Ascending aorta (tissue), 2 donors: ENCODE data around the gene UIMC1. TPM values are rescaled to one million over a fixed set of nuclear protein-coding genes. Genes with fewer than 3 reads are reported as not detected.
A peak's percentile ranks its signal among the peaks of the same experiment; 100 is the strongest.

Experiments used
- DNase-seq, 2 donors: peaks; one replicate each; pipeline ENCODE4 v3.0.0-alpha.2; 2019; ENCODE audit warnings: low spot score in 2 of 2
- H3K27ac ChIP-seq, 2 donors: fragments of 200-600 bp; sonication (generic); one replicate each; pipeline ENCODE4 v1.5.1; 2016 to 2017; ENCODE audit warnings: mild to moderate bottlenecking in 1 of 2
- H3K27me3 ChIP-seq: fragments of 200-600 bp; sonication (generic); one replicate; pipeline ENCODE4 v1.5.1; 2017
- H3K36me3 ChIP-seq, 2 donors: fragments of 200-600 bp; sonication (generic); one replicate each; pipeline ENCODE4 v1.5.1; 2016
- H3K4me1 ChIP-seq, 2 donors: fragments of 200-600 bp; sonication (generic); one replicate each; pipeline ENCODE4 v1.5.1; 2016 to 2017; ENCODE audit warnings: mild to moderate bottlenecking in 1 of 2
- H3K4me3 ChIP-seq, 2 donors: fragments of 200-600 bp; sonication (generic); one replicate each; pipeline ENCODE4 v1.5.1; 2016 to 2017; ENCODE audit warnings: mild to moderate bottlenecking in 1 of 2
- H3K9me3 ChIP-seq, 2 donors: fragments of 200-600 bp; sonication (generic); one replicate each; pipeline ENCODE4 v1.5.1; 2016
- CTCF ChIP-seq, 3 experiments: fragments of 200-600 bp in 2 of 3; fragments of 450-650 bp in 1 of 3; sonication (generic) in 2 of 3; IDR thresholded peaks; one replicate each; pipeline ENCODE4 v1.5.1; 2016 to 2019; ENCODE audit warnings: antibody characterized with exemption in 3 of 3, mild to moderate bottlenecking in 1 of 3, moderate library complexity in 1 of 3
- intact Hi-C: fragments of 100-400 bp; cut with DNase I; formaldehyde crosslinking; loops from one replicate; pipeline ENCODE4 v1.15.1; 2023
- total RNA-seq: library from RNA; depleted of rRNA; stranded (reverse); fragments of >200 nt; gene quantifications from one replicate; pipeline ENCODE4 v1.1.0, GENCODE V29; 2016

The UIMC1 gene
- total RNA-seq, 1 donor from 2014 or later: 32.5 TPM

GRCh38 chr5:176902102-176902814 is 104.3 kb downstream of the UIMC1 start:
- Histone ChIP-seq H3K36me3 (peaks cover 30 to 51% of the 10 kb centered on the region in 2 donors), H3K27me3 (no peaks in the 10 kb centered on the region), H3K4me3 (no peak overlapping the region), H3K27ac (no peak overlapping the region), H3K9me3 (no peaks in the 10 kb centered on the region), H3K4me1 (no peaks in the 10 kb centered on the region)
- no peak for TF ChIP-seq CTCF (IDR thresholded peaks at IDR 0.05)
- peak in 1 of 2 donors; percentile 49 for DNase-seq
- intact Hi-C loops: no loop called here

- H3K9me3 ChIP-seq: no peaks in the 10 kb centered on the region
- no peak overlapping the region for H3K4me3 ChIP-seq
- no peaks in the 10 kb centered on the region for H3K4me1 ChIP-seq
- H3K36me3 ChIP-seq: peaks cover 22 to 43% of the 10 kb centered on the region in 2 donors
- intact Hi-C loops: no loop called here
- no peak for TF ChIP-seq CTCF (IDR thresholded peaks at IDR 0.05)
- no peaks in the 10 kb centered on the region for H3K27me3 ChIP-seq
- DNase-seq: peak in 1 of 2 donors; percentile 15
- H3K27ac ChIP-seq: no peak overlapping the region
Measured at GRCh38 chr5:176901260-176902101, 105.1 kb downstream of the UIMC1 start.

- peaks cover 15 to 36% of the 10 kb centered on the region in 2 donors for H3K36me3 ChIP-seq
- no peaks in the 10 kb centered on the region for H3K4me1 ChIP-seq
- no peaks in the 10 kb centered on the region for H3K9me3 ChIP-seq
- H3K27me3 ChIP-seq: no peaks in the 10 kb centered on the region
- TF ChIP-seq CTCF (IDR thresholded peaks at IDR 0.05): no peak
- DNase-seq: peak in 1 of 2 donors; percentile 25
- H3K4me3 ChIP-seq: no peak overlapping the region
- H3K27ac ChIP-seq: no peak overlapping the region
- intact Hi-C loops: no loop called here
Measured at GRCh38 chr5:176900780-176901204, 105.8 kb downstream of the UIMC1 start.

- no peak for TF ChIP-seq CTCF (IDR thresholded peaks at IDR 0.05)
Measured at GRCh38 chr5:176899946-176900779, 106.4 kb downstream of the UIMC1 start.

GRCh38 chr5:176899296-176899891 is 107.2 kb downstream of the UIMC1 start, which contains the start of gene HK3:
TSS of gene HK3 (minus strand) at chr5:176899346. CDS start at chr5:176896159, 3,187 bp downstream.
- Histone ChIP-seq H3K9me3 (no peaks in the 10 kb centered on the region), H3K4me3 (peak within 1 kb of the TSS in 1 of 2 donors; percentile 5), H3K27me3 (no peaks in the 10 kb centered on the region), H3K27ac (no peak within 1 kb of the TSS), H3K4me1 (no peaks in the 10 kb centered on the region), H3K36me3 (peaks cover 2 to 22% of the 10 kb centered on the region in 2 donors)
- intact Hi-C loops: no loop called here
- DNase-seq: peak in 1 of 2 donors; percentile 56
- TF ChIP-seq CTCF (IDR thresholded peaks at IDR 0.05): no peak

More at GRCh38 chr5:176899946-176900779, 106.4 kb downstream of the UIMC1 start:
- H3K27me3 ChIP-seq: no peaks in the 10 kb centered on the region
- intact Hi-C loops: no loop called here
- no peaks in the 10 kb centered on the region for H3K4me1 ChIP-seq
- H3K4me3 ChIP-seq: no peak overlapping the region
- peak in 1 of 2 donors; percentile 61 for DNase-seq
- H3K27ac ChIP-seq: no peak overlapping the region
- no peaks in the 10 kb centered on the region for H3K9me3 ChIP-seq
- H3K36me3 ChIP-seq: peaks cover 9 to 30% of the 10 kb centered on the region in 2 donors
